ENCODE measurements around the gene PFKFB3.

DNA sequence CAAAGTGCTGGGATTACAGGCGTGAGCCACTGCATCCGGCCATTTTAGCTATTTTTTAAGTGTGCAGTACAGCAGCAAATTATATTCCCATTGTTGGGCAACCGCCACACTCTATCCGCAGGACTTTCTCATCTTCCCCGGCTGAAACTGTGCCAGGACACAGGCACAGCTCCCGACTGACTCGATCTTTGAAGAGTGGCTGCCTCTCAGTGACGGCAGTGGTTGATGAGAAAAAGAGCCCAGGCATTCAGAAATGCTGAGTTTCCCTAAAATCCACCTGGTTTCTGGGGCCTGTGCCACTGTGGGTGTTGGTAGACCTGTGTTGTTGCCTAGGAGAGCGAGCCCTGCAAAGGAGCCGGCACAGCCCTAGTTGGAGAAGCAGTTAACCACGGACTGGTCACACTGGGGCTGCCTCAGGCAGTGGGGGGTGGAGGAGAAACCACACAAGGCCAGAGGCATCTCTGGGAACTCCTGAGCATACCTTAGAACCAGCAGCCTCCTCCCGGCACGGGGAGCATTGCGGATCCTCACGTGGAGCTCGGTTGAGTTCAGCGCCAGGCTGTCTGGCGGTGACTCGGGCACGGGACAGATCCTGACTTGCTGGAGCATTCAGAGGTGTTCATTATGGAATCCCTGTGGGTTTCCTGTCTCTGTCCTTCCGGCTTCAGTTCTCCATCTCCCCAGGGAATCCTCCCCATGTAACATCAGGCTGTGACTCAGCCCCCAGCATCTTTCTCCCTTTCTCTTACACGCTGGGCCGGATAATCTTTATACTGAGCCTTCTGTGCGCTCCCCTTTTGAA, 16.2 kb downstream of the PFKFB3 start:
- TF ChIP-seq CTCF (IDR thresholded peaks at IDR 0.05), result no peak
- no peak for TF ChIP-seq POLR2A (IDR thresholded peaks at IDR 0.05)
